HG03103 (cell line): ENCODE results near the gene AGAP3.

ENCODE experiments used
- ATAC-seq: cut with Tn5 transposase; IDR thresholded peaks from one replicate; pipeline ENCODE4 v1.9.1; 2021; ENCODE audit warnings: low read depth; ENCODE audit not compliant: unreplicated experiment

The AGAP3 gene

GRCh38 chr7:151134743-151135524, 48.7 kb downstream of the AGAP3 start:
- ATAC-seq: no peak

- no peak for ATAC-seq
These were observed 49.2 kb downstream of the AGAP3 start for GRCh38 chr7:151135525-151135845.

- ATAC-seq: no peak
These were observed 49.9 kb downstream of the AGAP3 start for GRCh38 chr7:151135866-151136843.

- no peak for ATAC-seq
These were observed 50.9 kb downstream of the AGAP3 start for GRCh38 chr7:151137076-151137675.

GRCh38 chr7:151137791-151138152, 51.5 kb downstream of the AGAP3 start:
- no peak for ATAC-seq

GRCh38 chr7:151138153-151138851, 52.0 kb downstream of the AGAP3 start:
- no peak for ATAC-seq

GRCh38 chr7:151139071-151139790, 53.0 kb downstream of the AGAP3 start:
- ATAC-seq: no peak

GRCh38 chr7:151139791-151140190, 53.5 kb downstream of the AGAP3 start:
- no peak for ATAC-seq

GRCh38 chr7:151140826-151141225, 54.6 kb downstream of the AGAP3 start:
- no peak for ATAC-seq

- ATAC-seq: no peak
These were observed 55.1 kb downstream of the AGAP3 start for GRCh38 chr7:151141311-151141854.

GRCh38 chr7:151141855-151142685, 55.8 kb downstream of the AGAP3 start:
- ATAC-seq: no peak

- no peak for ATAC-seq
These were observed 56.4 kb downstream of the AGAP3 start for GRCh38 chr7:151142686-151143040.

- ATAC-seq: no peak
These were observed 57.2 kb downstream of the AGAP3 start for GRCh38 chr7:151143261-151144015.

- ATAC-seq: no peak
These were observed 58.1 kb downstream of the AGAP3 start for GRCh38 chr7:151144387-151144786.

- ATAC-seq: no peak
These were observed 60.5 kb downstream of the AGAP3 start for GRCh38 chr7:151146761-151147160.

GRCh38 chr7:151148319-151149259, 62.3 kb downstream of the AGAP3 start:
- ATAC-seq: no peak

- no peak for ATAC-seq
These were observed 64.1 kb downstream of the AGAP3 start for GRCh38 chr7:151150388-151150787.
